ENCODE data around the gene C19orf81.

DNA sequence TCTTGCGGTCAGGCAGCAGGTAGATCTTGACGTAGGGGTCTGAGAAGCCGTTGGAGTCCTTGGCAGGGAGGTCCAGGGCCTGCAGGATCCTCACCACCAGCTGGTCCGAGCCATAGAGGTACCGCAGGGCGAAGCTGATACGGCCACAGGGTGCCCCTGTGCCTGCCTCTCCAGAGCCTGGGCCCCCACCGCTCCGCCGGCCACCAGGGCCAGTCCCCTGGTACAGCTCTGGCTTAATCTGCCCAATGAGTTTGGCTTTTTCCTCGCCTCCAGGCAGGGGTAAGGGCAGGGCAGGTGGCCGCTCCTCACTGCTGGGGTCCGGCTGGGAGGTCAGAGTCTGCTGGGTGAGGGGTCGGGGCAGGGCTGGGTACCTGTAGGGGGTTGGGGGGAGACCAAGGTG is 19.4 kb upstream of the C19orf81 start:
- TF ChIP-seq, protein P1, sequence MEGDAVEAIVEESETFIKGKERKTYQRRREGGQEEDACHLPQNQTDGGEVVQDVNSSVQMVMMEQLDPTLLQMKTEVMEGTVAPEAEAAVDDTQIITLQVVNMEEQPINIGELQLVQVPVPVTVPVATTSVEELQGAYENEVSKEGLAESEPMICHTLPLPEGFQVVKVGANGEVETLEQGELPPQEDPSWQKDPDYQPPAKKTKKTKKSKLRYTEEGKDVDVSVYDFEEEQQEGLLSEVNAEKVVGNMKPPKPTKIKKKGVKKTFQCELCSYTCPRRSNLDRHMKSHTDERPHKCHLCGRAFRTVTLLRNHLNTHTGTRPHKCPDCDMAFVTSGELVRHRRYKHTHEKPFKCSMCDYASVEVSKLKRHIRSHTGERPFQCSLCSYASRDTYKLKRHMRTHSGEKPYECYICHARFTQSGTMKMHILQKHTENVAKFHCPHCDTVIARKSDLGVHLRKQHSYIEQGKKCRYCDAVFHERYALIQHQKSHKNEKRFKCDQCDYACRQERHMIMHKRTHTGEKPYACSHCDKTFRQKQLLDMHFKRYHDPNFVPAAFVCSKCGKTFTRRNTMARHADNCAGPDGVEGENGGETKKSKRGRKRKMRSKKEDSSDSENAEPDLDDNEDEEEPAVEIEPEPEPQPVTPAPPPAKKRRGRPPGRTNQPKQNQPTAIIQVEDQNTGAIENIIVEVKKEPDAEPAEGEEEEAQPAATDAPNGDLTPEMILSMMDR (IDR thresholded peaks at IDR 0.05), result no peak
- TF ChIP-seq POLR2A (IDR thresholded peaks at IDR 0.05), result no peak

Data from upper lobe of left lung (tissue), 4 donors.